ENCODE data around the gene CCDC144A.
"Not testable (repeated sequence)": the region's sequence is repeated elsewhere in the genome, so short reads cannot be mapped to it uniquely, and the experiment has no call there.

Gene CCDC144A

DNA sequence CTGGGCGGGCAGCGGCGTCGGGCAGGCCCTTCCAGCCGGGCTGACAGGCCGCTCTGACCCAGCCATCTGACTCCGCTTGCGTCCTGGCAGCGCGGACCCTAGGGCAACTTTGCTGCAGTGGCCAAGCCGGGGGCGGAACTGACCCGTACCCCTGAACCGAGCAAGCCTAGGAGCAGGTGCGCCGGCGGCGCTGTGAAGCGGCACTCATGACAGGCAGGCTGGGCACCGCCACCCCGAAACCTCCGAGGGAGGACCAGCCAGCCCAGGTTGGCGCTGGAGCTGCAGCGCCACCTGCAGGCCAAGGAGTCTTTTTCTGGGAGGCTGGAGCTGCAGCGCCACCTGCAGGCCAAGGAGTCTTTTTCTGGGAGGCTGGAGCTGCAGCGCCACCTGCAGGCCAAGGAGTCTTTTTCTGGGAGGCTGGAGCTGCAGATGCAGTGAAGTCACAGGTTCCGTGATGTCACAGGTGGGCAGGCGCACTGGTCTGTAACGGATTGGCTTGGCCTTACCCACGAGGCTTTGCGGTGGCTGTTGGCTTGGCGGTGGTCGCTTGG lies at the start of gene CCDC144A:
TSS of gene CCDC144A (plus strand) at position 511 of the 551 bp plus-strand sequence. CDS start 160 bp downstream, outside the sequence.
- FAIRE-seq: not testable (repeated sequence)

DNA sequence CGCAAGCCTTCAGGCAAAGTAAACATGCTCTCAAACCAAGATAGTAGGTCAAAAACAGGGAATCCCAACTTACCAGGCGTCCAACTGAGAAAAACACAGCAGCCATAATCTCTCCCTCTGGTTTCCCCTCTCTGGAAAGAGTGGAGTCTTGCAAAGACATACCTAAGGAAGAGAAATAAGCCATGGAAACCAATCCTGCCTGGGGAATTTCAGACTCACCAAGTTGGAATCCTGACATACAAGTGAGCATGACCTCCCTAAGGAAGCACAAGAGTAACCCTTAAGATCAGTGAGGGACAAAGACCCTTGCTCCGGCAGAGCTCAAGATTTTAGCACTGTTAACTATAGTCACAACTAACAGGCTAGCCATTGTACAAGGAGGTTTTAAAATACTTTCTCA lies 40.5 kb upstream of the CCDC144A start:
- FAIRE-seq: no peak

DNA sequence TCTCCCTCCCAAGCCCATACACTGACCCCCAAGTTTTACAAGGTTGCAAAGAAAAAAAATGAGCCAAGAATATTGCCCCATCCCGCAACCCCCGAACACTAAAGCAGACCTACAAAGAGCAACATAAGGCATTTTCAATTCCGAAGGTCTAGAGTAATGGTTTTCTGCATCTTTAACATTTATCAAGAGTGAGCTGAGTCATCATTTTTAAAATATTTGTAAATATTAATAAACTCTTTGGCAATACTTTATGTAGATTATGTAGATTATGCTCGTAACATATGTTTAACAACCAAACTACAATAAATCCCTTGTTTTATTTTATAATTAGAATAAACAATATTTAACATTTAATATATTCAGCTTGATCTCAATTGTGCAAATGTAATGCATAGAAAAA lies 37.8 kb upstream of the CCDC144A start:
- no peak for FAIRE-seq

DNA sequence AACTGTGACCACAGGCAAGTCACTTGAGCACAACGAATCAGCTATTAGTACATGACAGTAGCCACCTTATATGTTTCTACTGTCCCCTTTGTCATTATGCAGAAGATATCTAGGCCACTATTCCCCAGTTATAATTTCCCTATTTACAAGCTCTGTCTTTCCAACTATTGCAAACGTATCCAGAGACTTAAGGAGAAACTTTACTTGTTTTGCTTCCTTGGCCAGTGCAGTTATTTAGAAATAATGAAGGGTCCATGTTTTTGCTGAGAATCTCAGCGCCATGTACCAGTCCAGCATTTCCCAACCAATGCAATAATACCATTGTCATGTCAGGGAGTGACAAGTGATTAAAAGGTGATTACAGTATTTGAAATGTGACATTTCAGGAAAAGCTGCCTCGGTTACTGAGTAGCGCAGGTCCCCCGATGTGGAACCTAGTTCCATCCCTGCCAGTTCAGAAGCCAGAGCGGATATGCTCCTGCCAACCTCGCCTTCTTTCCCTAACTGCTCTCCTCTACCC lies 37.1 kb upstream of the CCDC144A start:
- FAIRE-seq: no peak

DNA sequence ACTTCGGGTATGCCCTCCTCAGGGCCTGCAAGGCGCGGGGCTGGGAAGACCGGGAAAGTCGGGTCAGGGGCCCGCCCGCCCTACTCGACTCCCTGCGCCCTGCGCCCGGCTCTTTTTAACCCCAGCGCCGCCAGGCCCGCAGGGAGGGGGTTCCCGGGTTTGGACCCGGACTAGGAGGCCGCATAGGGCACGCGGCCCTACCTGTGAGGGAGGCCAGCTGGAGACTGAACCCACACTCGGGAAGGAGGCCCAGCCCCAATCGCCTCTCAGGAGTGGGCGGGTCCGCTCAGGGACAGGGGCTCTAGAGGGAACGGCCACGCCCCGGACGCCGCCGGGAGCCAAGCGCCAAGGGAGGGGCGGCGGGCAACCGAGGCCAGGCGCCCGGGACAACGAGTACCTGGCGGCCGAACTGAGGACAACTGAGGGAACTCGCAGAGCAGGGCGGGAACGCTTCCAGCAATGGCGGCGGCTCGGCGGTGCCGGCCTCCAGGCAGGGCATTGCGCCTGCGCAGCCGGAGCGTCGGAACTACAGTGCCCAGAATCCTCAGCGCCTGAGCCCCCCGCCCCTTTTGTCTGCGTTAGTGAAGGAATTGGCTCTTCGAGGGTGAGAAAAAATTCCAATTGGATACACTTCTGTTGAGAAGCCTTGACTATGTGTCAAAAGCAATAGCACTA lies 36.5 kb upstream of the CCDC144A start, which contains the start of gene ZNF624:
TSS of gene ZNF624 (minus strand) at position 484 of the 675 bp plus-strand sequence.
- FAIRE-seq: no peak

GRCh38 chr17:16661217-16661616 lies 28.8 kb upstream of the CCDC144A start:
- peak; percentile 96 for FAIRE-seq

GRCh38 chr17:16662936-16663335 lies 27.1 kb upstream of the CCDC144A start:
- no peak for FAIRE-seq

DNA sequence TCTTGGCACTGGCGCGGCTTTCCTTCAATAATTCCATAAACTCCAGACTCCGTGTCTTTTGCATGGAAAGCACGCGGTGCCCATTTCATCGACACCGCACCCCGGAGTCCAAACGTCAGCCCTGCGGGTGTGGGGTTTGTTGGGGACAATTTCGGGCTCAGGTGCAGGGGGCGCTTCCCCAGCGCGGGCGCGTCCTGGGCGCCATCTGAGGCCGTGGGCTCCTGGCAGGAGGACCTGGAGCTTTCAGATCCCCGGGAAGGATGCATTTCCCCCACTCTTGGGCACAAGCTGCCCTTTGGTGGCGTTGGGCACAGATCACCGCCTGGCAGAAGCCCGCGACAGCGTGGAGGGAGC lies 23.5 kb upstream of the CCDC144A start:
- not testable (repeated sequence) for FAIRE-seq

- not testable (repeated sequence) for FAIRE-seq
Observed at GRCh38 chr17:16666907-16667636, 23.0 kb upstream of the CCDC144A start.

GRCh38 chr17:16676676-16677268 lies 13.3 kb upstream of the CCDC144A start:
- no peak for FAIRE-seq

DNA sequence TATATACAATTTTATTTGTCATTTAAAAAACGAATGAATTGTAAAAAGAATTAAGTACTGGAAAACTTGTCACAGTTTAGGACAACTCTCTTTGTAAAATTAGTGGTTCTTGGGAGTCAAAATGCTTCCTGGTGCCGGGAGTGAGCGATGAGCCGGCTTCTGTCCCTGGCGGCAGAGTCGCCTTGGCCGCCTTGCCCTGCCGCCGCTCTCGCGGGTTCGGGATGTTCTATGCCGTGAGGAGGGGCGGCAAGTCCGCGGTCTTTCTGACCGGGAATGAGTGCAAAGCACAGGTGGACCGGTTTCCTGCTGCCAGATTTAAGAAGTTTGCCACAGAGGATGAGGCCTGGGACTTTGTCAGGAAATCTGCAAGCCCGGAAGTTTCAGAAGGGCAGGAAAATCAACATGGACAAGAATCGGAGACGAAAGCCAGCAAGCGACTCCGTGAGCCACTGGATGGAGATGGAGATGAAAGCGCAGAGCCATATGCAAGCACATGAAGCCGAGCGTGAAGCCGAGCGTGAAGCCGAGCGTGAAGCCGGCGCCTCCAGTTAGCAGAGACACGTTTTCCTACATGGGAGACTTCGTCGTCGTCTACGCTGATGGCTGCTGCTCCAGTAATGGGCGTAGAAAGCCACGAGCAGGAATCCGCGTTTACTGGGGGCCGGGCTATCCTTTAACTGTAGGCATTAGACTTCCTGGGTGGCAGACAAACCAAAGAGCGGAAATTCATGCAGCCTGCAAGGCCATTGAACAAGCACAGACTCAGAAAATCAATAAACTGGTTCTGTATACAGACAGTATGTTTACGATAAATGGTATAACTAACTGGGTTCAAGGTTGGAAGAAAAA lies 6.5 kb upstream of the CCDC144A start:
- not testable (repeated sequence) for FAIRE-seq

DNA sequence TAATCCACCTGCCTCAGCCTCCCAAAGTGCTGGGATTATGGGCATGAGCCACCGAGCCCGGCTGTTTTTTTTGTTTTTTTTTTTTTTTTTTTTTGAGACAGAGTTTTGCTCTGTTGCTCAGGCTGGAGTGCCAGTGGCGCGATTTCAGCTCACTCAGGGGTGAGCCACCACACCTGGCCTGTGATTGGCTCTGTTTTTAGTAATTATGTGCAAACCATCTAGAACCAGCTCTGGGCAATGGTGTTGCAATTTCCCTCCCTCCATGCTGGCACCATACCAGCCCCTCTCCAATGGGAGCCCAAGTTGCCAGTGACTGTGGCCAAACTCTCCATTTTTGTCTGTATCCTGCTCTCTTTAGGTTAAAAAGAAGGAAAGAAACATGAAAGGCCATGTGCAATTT lies 4.0 kb upstream of the CCDC144A start:
- not testable (repeated sequence) for FAIRE-seq

DNA sequence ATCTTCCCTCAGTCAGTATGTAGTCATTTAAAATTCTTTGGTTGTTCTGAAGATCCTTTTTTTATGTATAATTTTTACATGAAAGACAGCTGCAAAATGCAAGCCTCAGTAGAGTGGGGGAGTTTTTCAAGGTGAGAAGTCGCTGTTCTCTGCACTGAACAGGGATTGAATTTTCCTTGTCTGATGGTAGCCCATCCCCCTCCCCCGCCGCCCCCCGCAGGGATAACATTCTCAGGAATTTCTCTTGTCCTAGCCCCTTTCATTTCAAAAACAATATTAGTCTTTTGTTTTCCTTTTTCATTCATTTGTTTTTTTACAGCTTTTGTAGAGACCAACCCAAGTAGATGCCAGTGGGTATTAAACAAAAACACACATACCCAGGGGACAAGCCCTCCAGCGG lies 2.9 kb upstream of the CCDC144A start:
- FAIRE-seq: not testable (repeated sequence)

DNA sequence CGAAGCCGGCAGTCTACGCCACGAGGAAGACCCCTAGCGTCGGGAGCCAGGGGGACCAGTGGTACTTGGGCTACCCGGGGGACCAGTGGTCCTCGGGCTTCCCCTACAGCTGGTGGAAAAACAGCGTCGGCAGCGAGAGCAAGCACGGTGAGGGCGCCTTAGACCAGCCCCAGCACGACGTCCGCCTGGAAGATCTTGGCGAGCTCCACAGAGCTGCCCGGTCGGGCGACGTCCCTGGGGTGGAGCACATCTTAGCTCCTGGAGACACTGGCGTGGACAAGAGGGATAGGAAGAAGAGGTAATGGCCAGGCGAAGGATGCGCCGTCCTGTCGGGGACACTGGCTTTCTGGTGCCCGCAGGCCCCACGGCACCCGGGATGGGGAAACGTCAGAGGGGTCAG lies 406 bp downstream of the CCDC144A start:
- FAIRE-seq: not testable (repeated sequence)

DNA sequence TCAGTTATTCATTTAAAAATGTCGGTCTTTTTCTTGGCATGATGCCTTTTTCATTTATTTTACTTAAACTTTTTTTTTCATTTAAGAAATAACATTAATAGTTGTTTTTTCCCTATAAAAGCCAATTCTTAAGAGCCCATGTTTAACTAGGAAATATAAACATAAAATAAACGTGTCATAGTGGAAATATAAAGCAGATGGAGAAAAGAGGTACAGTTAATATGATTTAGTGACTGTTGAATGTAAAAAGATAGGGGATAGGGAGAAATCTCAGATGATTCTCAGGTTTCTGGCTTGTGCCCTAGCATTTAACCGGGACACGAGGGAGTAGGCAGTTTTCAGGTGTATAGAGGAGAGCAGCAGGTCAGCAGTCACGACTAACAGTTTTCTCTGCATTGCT lies 7.6 kb downstream of the CCDC144A start:
- not testable (repeated sequence) for FAIRE-seq

- FAIRE-seq: not testable (repeated sequence)
Observed at GRCh38 chr17:16745492-16746203, 55.6 kb downstream of the CCDC144A start.

DNA sequence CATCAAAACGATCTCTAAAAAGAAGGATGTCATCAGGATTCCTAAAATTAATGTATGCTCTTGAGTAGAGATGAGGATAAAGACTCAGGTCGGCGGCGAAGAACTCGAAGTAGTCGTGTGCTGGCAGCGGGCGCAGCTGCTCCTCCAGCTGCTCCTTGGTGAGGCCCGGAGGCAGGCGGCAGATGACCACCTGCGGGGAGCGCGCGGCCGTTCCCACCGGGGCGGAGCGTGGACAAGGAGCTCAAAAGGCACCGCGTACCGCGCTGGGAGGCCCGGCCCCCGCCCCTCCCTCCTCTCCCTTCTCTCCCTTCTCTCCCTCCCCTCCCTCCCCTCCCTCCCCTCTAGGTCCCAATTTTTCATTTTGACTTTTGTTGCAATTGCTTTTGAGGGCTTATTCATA lies 56.5 kb downstream of the CCDC144A start:
- FAIRE-seq: not testable (repeated sequence)

GRCh38 chr17:16750515-16750914 lies 60.5 kb downstream of the CCDC144A start:
- FAIRE-seq: not testable (repeated sequence)

- not testable (repeated sequence) for FAIRE-seq
Observed at GRCh38 chr17:16751224-16751923, 61.3 kb downstream of the CCDC144A start.

DNA sequence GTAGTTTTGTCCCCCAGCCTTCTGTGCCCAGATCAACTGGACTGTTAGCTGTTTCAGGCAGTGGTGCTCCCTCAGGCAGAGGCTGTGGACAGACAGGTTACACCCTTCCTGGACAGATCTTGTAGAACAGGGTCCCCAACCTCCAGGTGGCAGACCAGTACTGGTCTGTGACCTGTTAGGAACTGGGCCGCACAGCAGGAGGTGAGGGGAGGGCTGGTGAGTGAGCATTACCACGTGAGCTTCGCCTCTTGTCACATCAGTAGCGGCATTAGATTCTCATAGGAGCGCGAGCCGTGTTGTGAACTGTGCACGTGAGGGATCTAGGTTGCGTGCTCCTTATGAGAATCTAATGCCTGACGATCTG lies 61.9 kb downstream of the CCDC144A start:
- FAIRE-seq: not testable (repeated sequence)

DNA sequence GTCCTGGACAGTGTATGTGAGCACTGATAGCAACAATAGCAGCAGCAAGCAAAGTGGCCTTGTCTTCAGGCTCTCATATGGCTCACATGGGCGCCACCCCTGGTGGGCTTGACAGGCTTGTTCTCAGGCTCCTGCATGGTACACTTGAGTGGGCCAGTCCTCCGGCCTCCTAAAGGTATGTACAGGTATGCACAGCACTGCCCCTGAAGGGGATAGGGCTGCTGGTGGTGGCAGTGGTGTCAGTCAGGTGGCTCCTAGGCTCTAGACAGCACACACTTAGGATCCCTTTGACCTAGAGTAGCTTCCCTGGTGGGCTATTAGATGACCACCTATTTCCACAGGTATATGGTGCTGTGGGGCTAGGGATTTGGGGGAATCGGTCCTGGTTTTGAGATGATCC lies 67.5 kb downstream of the CCDC144A start:
- not testable (repeated sequence) for FAIRE-seq

All from colon (tissue), 2 donors.